Dendritic cell treated with granulocyte-macrophage colony-stimulating factor and Interleukin-4, amounts not matched to agents 40 ng/mL and 50 ng/mL, for 4 days (primary cell): Measurements from ENCODE around the gene TMEM170B.
"Not testable (repeated sequence)": the region's sequence is repeated elsewhere in the genome, so short reads cannot be mapped to it uniquely, and the experiment has no call there.

Source experiments
- H3K27ac Mint-ChIP-seq: one replicate; pipeline ENCODE4 v1.8.0; 2022; ENCODE audit warnings: mild to moderate bottlenecking, mixed read lengths
- H3K27me3 Mint-ChIP-seq: one replicate; pipeline ENCODE4 v1.8.0; 2022; ENCODE audit warnings: mild to moderate bottlenecking, mixed read lengths
- H3K36me3 Mint-ChIP-seq: one replicate; pipeline ENCODE4 v1.8.0; 2022; ENCODE audit warnings: low read depth, mixed read lengths
- H3K4me1 Mint-ChIP-seq: one replicate; pipeline ENCODE4 v1.8.0; 2022; ENCODE audit warnings: low read depth, mixed read lengths
- H3K4me3 Mint-ChIP-seq: one replicate; pipeline ENCODE4 v1.8.0; 2022; ENCODE audit warnings: mild to moderate bottlenecking, moderate library complexity, mixed read lengths
- H3K9me3 Mint-ChIP-seq: one replicate; pipeline ENCODE4 v1.8.0; 2022; ENCODE audit warnings: mixed read lengths
- intact Hi-C: fragments of 100-400 bp; cut with micrococcal nuclease; formaldehyde crosslinking; loops from one replicate; pipeline ENCODE4 v1.15.0; 2022

Gene TMEM170B

GRCh38 chr6:11538819-11539468 is 1.4 kb downstream of the TMEM170B start:
- H3K36me3 Mint-ChIP-seq = peaks cover 12% of the 10 kb centered on the region
- intact Hi-C loops = loop anchor here (2.0 kb wide), 1 partner anchor 332 kb away; no protein-coding TSS in a partner anchor
- no peaks in the 10 kb centered on the region for H3K27me3 Mint-ChIP-seq
- no peaks in the 10 kb centered on the region for H3K9me3 Mint-ChIP-seq
- peak overlapping the region; percentile 84 for H3K4me3 Mint-ChIP-seq
- H3K4me1 Mint-ChIP-seq = peaks cover 28% of the 10 kb centered on the region
- H3K27ac Mint-ChIP-seq = peak overlapping the region; percentile 83

GRCh38 chr6:11542863-11543262 is 5.3 kb downstream of the TMEM170B start:
- peaks cover 31% of the 10 kb centered on the region for H3K4me1 Mint-ChIP-seq
- intact Hi-C loops = no loop called here

GRCh38 chr6:11543919-11544518 is 6.5 kb downstream of the TMEM170B start:
- Mint-ChIP-seq H3K4me1 (peaks cover 35% of the 10 kb centered on the region), H3K27me3 (no peaks in the 10 kb centered on the region), H3K4me3 (no peak overlapping the region), H3K9me3 (no peaks in the 10 kb centered on the region), H3K36me3 (no peaks in the 10 kb centered on the region), H3K27ac (no peak overlapping the region)
- intact Hi-C loops = no loop called here

More at GRCh38 chr6:11542863-11543262, 5.3 kb downstream of the TMEM170B start:
- Mint-ChIP-seq H3K27ac (no peak overlapping the region), H3K9me3 (no peaks in the 10 kb centered on the region), H3K4me3 (no peak overlapping the region), H3K27me3 (no peaks in the 10 kb centered on the region), H3K36me3 (peaks cover 6% of the 10 kb centered on the region)

- intact Hi-C loops, H3K36me3 Mint-ChIP-seq, H3K9me3 Mint-ChIP-seq, H3K27me3 Mint-ChIP-seq, H3K4me3 Mint-ChIP-seq: not testable (repeated sequence)
- Mint-ChIP-seq H3K4me1 (peaks cover 31% of the 10 kb centered on the region), H3K27ac (peak overlapping the region; percentile 70)
Observed at GRCh38 chr6:11547846-11548245, 10.3 kb downstream of the TMEM170B start.

- H3K36me3 Mint-ChIP-seq, H3K4me3 Mint-ChIP-seq, H3K27me3 Mint-ChIP-seq, intact Hi-C loops, H3K9me3 Mint-ChIP-seq: not testable (repeated sequence)
- H3K4me1 Mint-ChIP-seq = peaks cover 35% of the 10 kb centered on the region
- peak overlapping the region; percentile 70 for H3K27ac Mint-ChIP-seq
Observed at GRCh38 chr6:11548578-11548977, 11.0 kb downstream of the TMEM170B start.

GRCh38 chr6:11551053-11551452 is 13.5 kb downstream of the TMEM170B start:
- H3K27me3 Mint-ChIP-seq = no peaks in the 10 kb centered on the region
- H3K4me1 Mint-ChIP-seq = peaks cover 41% of the 10 kb centered on the region
- H3K27ac Mint-ChIP-seq = peak overlapping the region; percentile 42
- no peak overlapping the region for H3K4me3 Mint-ChIP-seq
- intact Hi-C loops = no loop called here
- H3K36me3 Mint-ChIP-seq = no peaks in the 10 kb centered on the region
- no peaks in the 10 kb centered on the region for H3K9me3 Mint-ChIP-seq

GRCh38 chr6:11552442-11552841 is 14.9 kb downstream of the TMEM170B start:
- Mint-ChIP-seq H3K9me3 (no peaks in the 10 kb centered on the region), H3K27me3 (no peaks in the 10 kb centered on the region), H3K27ac (no peak overlapping the region), H3K36me3 (no peaks in the 10 kb centered on the region), H3K4me3 (no peak overlapping the region), H3K4me1 (peaks cover 46% of the 10 kb centered on the region)
- intact Hi-C loops = no loop called here

- Mint-ChIP-seq H3K27ac (no peak overlapping the region), H3K36me3 (no peaks in the 10 kb centered on the region), H3K4me3 (no peak overlapping the region), H3K9me3 (no peaks in the 10 kb centered on the region), H3K27me3 (no peaks in the 10 kb centered on the region), H3K4me1 (peaks cover 44% of the 10 kb centered on the region)
- intact Hi-C loops = no loop called here
Observed at GRCh38 chr6:11553824-11554223, 16.3 kb downstream of the TMEM170B start.

GRCh38 chr6:11556309-11556708 is 18.8 kb downstream of the TMEM170B start:
- Mint-ChIP-seq H3K27me3 (no peaks in the 10 kb centered on the region), H3K4me1 (peaks cover 38% of the 10 kb centered on the region), H3K27ac (no peak overlapping the region), H3K36me3 (no peaks in the 10 kb centered on the region), H3K4me3 (no peak overlapping the region), H3K9me3 (no peaks in the 10 kb centered on the region)
- intact Hi-C loops = no loop called here

GRCh38 chr6:11563793-11564192 is 26.2 kb downstream of the TMEM170B start:
- no peak overlapping the region for H3K4me3 Mint-ChIP-seq
- H3K36me3 Mint-ChIP-seq = peaks cover 27% of the 10 kb centered on the region
- intact Hi-C loops = no loop called here
- no peak overlapping the region for H3K27ac Mint-ChIP-seq
- H3K4me1 Mint-ChIP-seq = peaks cover 44% of the 10 kb centered on the region
- H3K9me3 Mint-ChIP-seq = no peaks in the 10 kb centered on the region
- H3K27me3 Mint-ChIP-seq = no peaks in the 10 kb centered on the region

- H3K4me1 Mint-ChIP-seq = peaks cover 52% of the 10 kb centered on the region
- intact Hi-C loops = no loop called here
- H3K36me3 Mint-ChIP-seq = peaks cover 37% of the 10 kb centered on the region
- no peak overlapping the region for H3K27ac Mint-ChIP-seq
- H3K27me3 Mint-ChIP-seq = no peaks in the 10 kb centered on the region
- H3K4me3 Mint-ChIP-seq = no peak overlapping the region
- no peaks in the 10 kb centered on the region for H3K9me3 Mint-ChIP-seq
Observed at GRCh38 chr6:11566609-11567008, 29.1 kb downstream of the TMEM170B start.

GRCh38 chr6:11571073-11571472 is 33.5 kb downstream of the TMEM170B start:
- peaks cover 29% of the 10 kb centered on the region for H3K4me1 Mint-ChIP-seq
- peaks cover 30% of the 10 kb centered on the region for H3K36me3 Mint-ChIP-seq
- no peak overlapping the region for H3K27ac Mint-ChIP-seq
- no peaks in the 10 kb centered on the region for H3K27me3 Mint-ChIP-seq
- no peaks in the 10 kb centered on the region for H3K9me3 Mint-ChIP-seq
- no peak overlapping the region for H3K4me3 Mint-ChIP-seq
- intact Hi-C loops = no loop called here

GRCh38 chr6:11575408-11576033 is 38.0 kb downstream of the TMEM170B start:
- Mint-ChIP-seq H3K27ac (no peak overlapping the region), H3K4me1 (peaks cover 14% of the 10 kb centered on the region), H3K9me3 (no peaks in the 10 kb centered on the region), H3K4me3 (peak overlapping the region; percentile 51), H3K36me3 (peaks cover 10% of the 10 kb centered on the region), H3K27me3 (no peaks in the 10 kb centered on the region)
- intact Hi-C loops = loop anchor here (1.0 kb wide), 2 partner anchors 79 to 431 kb away; no protein-coding TSS in a partner anchor

GRCh38 chr6:11580686-11581405 is 43.3 kb downstream of the TMEM170B start:
- Mint-ChIP-seq H3K4me3 (no peak overlapping the region), H3K27ac (no peak overlapping the region), H3K27me3 (no peaks in the 10 kb centered on the region), H3K9me3 (no peaks in the 10 kb centered on the region), H3K36me3 (no peaks in the 10 kb centered on the region), H3K4me1 (peaks cover 10% of the 10 kb centered on the region)
- intact Hi-C loops = loop anchor here (10.0 kb wide), 1 partner anchor 1024 kb away; no protein-coding TSS in a partner anchor
